Stromal cell of bone marrow (primary cell): ENCODE measurements around the gene CPNE1.

Experiments
- DNase-seq: peaks from one replicate; pipeline ENCODE4 v3.0.0-alpha.2; 2012; ENCODE audit warnings: low read depth

Gene CPNE1

GRCh38 chr20:35619196-35620095 lies 45.3 kb downstream of the CPNE1 start:
- peak; percentile 38 for DNase-seq

GRCh38 chr20:35618263-35619131 lies 46.2 kb downstream of the CPNE1 start:
- no peak for DNase-seq

- DNase-seq = peak; percentile 19
Measured at GRCh38 chr20:35617397-35618262, 47.1 kb downstream of the CPNE1 start.

GRCh38 chr20:35616465-35617396 lies 48.0 kb downstream of the CPNE1 start:
- peak; percentile 99 for DNase-seq

- peak; percentile 25 for DNase-seq
Measured at GRCh38 chr20:35615667-35616464, 48.8 kb downstream of the CPNE1 start, which contains the start of gene SPAG4. SPAG4 (plus strand) TSS chr20:35615829; CDS start chr20:35616004, 175 bp downstream.

- DNase-seq = no peak
Measured at GRCh38 chr20:35611482-35611881, 53.2 kb downstream of the CPNE1 start.

GRCh38 chr20:35610833-35611427 lies 53.8 kb downstream of the CPNE1 start:
- no peak for DNase-seq

GRCh38 chr20:35607003-35607735 lies 57.5 kb downstream of the CPNE1 start:
- DNase-seq = no peak

- DNase-seq = no peak
Measured at GRCh38 chr20:35606127-35606526, 58.6 kb downstream of the CPNE1 start.

- DNase-seq = no peak
Measured at GRCh38 chr20:35604449-35604747, 60.3 kb downstream of the CPNE1 start.

- DNase-seq = no peak
Measured at GRCh38 chr20:35603695-35604448, 60.8 kb downstream of the CPNE1 start.

- no peak for DNase-seq
Measured at GRCh38 chr20:35602851-35603495, 61.7 kb downstream of the CPNE1 start.

GRCh38 chr20:35601990-35602389 lies 62.7 kb downstream of the CPNE1 start:
- no peak for DNase-seq

- DNase-seq = no peak
Measured at GRCh38 chr20:35600993-35601973, 63.4 kb downstream of the CPNE1 start.

- no peak for DNase-seq
Measured at GRCh38 chr20:35600176-35600992, 64.3 kb downstream of the CPNE1 start.

- no peak for DNase-seq
Measured at GRCh38 chr20:35599776-35600120, 65.0 kb downstream of the CPNE1 start.
